ENCODE results near the gene FNBP1. TPM values are rescaled to one million over a fixed set of nuclear protein-coding genes. Genes with fewer than 3 reads are reported as not detected.

The FNBP1 gene
- total RNA-seq, 1 donor from 2014 or later, result 47.1 TPM

DNA sequence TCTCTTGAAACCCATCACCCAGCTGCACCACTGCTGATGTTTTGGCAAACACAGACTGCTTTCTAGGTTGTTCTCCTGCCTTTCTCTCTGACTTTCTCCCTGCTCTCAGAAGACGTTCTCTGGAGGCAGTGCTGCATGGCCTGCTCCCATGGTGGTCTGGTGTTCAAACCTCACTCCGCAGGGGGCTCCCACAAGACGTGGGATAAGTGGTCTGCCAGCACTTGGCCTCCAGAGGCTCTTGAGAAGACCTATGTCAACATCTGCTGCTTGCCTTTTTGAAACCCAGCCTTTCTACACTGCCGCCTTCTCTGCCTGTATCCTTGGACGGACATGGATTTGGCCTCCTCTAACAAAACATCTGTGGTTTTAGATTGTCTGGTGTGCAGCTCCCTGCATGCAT, 191.2 kb downstream of the FNBP1 start:
- no peak for DNase-seq (ENCODE audit: extremely low spot score in 2 of 2)
- H3K27ac ChIP-seq, result no peak overlapping the region
- no peak for TF ChIP-seq CTCF (IDR thresholded peaks at IDR 0.05)
- no peak for TF ChIP-seq POLR2AphosphoS5 (IDR thresholded peaks at IDR 0.05; ENCODE audit: insufficient read depth in 1 of 2, low read depth in 1 of 2)
- TF ChIP-seq POLR2A (IDR thresholded peaks at IDR 0.05), result no peak
- H3K4me3 ChIP-seq, result no peak overlapping the region
- H3K4me1 ChIP-seq, result peaks cover 16% of the 10 kb centered on the region
- intact Hi-C loops (cut with DNase I), result no loop called here
- no peaks in the 10 kb centered on the region for H3K9me3 ChIP-seq
- peaks cover 0 to 21% of the 10 kb centered on the region in 2 donors for H3K36me3 ChIP-seq
- no peaks in the 10 kb centered on the region for H3K27me3 ChIP-seq

- H3K4me1 ChIP-seq, result peaks cover 19% of the 10 kb centered on the region
- no peaks in the 10 kb centered on the region for H3K27me3 ChIP-seq
- no peak overlapping the region for H3K27ac ChIP-seq
- no peak overlapping the region for H3K4me3 ChIP-seq
- H3K36me3 ChIP-seq, result peaks cover 0 to 21% of the 10 kb centered on the region in 2 donors
- no peaks in the 10 kb centered on the region for H3K9me3 ChIP-seq
- DNase-seq (ENCODE audit: extremely low spot score in 2 of 2), result no peak
- intact Hi-C loops (cut with DNase I), result no loop called here
- TF ChIP-seq CTCF (IDR thresholded peaks at IDR 0.05), result no peak
- no peak for TF ChIP-seq POLR2A (IDR thresholded peaks at IDR 0.05)
- TF ChIP-seq POLR2AphosphoS5 (IDR thresholded peaks at IDR 0.05; ENCODE audit: insufficient read depth in 1 of 2, low read depth in 1 of 2), result no peak
Measured at GRCh38 chr9:129850821-129851550, 192.0 kb downstream of the FNBP1 start.

GRCh38 chr9:129849901-129850300, 193.1 kb downstream of the FNBP1 start:
- H3K9me3 ChIP-seq, result no peaks in the 10 kb centered on the region
- H3K27me3 ChIP-seq, result no peaks in the 10 kb centered on the region
- H3K27ac ChIP-seq, result no peak overlapping the region
- TF ChIP-seq POLR2A (IDR thresholded peaks at IDR 0.05) (no peak), CTCF (IDR thresholded peaks at IDR 0.05) (no peak), POLR2AphosphoS5 (IDR thresholded peaks at IDR 0.05; ENCODE audit: insufficient read depth in 1 of 2, low read depth in 1 of 2) (no peak)
- H3K4me3 ChIP-seq, result no peak overlapping the region
- no peak for DNase-seq (ENCODE audit: extremely low spot score in 2 of 2)
- H3K36me3 ChIP-seq, result peaks cover 0 to 21% of the 10 kb centered on the region in 2 donors
- intact Hi-C loops (cut with DNase I), result no loop called here
- peaks cover 19% of the 10 kb centered on the region for H3K4me1 ChIP-seq

DNA sequence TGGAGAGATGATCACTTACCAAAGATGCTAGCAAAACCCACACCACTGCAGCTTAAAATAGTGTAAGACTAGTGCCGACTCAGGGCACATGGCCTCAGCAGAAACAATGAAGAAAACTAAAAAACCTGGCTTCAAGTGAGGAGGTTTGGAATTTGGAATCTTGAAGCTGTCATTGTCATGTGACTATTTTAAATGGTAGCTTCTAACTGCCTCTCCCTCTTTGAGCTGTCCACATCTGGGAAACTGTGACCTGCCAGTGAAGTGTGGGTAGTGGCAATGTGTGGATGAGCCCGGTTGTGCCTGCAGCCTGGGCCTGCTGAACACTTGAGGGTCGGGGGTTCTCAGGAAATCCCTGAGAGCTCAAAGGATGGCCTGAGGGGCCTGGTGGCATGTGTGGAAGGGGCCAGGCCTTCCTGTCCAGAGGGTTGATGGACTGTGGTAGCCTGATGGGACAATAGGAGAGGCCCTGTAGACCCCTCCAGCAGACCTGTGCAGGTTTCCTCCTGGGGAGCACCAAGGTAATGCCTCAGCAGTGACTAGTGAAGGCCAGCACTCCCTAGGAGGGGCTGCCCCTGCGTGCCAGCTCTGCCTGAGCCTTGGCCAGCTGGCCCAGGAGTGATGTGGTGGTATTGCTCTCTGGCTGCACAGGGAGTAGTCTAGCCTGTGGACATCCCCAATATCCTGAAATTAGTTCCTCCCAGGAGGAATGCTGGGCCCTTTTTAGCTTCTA, 194.1 kb downstream of the FNBP1 start:
- H3K4me1 ChIP-seq, result peaks cover 19% of the 10 kb centered on the region
- intact Hi-C loops (cut with DNase I), result no loop called here
- TF ChIP-seq POLR2AphosphoS5 (IDR thresholded peaks at IDR 0.05; ENCODE audit: insufficient read depth in 1 of 2, low read depth in 1 of 2) (no peak), POLR2A (IDR thresholded peaks at IDR 0.05) (no peak), CTCF (IDR thresholded peaks at IDR 0.05) (no peak)
- H3K27ac ChIP-seq, result no peak overlapping the region
- H3K36me3 ChIP-seq, result peaks cover 0 to 21% of the 10 kb centered on the region in 2 donors
- H3K9me3 ChIP-seq, result no peaks in the 10 kb centered on the region
- DNase-seq (ENCODE audit: extremely low spot score in 2 of 2), result no peak
- no peaks in the 10 kb centered on the region for H3K27me3 ChIP-seq
- no peak overlapping the region for H3K4me3 ChIP-seq

DNA sequence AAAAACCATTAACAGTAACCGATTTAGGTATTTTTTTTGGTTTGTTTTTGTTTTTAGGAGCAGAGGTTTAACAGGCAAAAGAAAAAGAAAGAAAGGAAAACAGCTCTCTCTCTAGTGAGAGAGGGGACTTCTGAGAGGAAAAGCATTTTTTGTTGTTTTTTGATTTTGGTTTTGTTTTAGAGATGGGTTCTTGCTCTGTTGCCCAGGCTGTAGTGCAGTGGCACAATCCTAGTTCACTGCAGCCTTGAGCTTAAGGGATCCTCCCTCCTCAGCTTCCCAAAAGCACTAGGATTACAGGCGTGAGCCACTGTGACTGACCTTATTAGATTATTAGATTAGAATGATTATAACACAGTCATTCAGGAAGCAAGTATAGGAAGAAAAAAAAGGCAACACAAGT, 197.6 kb downstream of the FNBP1 start:
- intact Hi-C loops (cut with DNase I), result no loop called here
- H3K36me3 ChIP-seq, result no peaks in the 10 kb centered on the region
- DNase-seq (ENCODE audit: extremely low spot score in 2 of 2), result no peak
- H3K4me3 ChIP-seq, result no peak overlapping the region
- H3K27me3 ChIP-seq, result no peaks in the 10 kb centered on the region
- H3K27ac ChIP-seq, result no peak overlapping the region
- TF ChIP-seq POLR2AphosphoS5 (IDR thresholded peaks at IDR 0.05; ENCODE audit: insufficient read depth in 1 of 2, low read depth in 1 of 2) (no peak), CTCF (IDR thresholded peaks at IDR 0.05) (no peak), POLR2A (IDR thresholded peaks at IDR 0.05) (no peak)
- H3K4me1 ChIP-seq, result peaks cover 19% of the 10 kb centered on the region
- no peaks in the 10 kb centered on the region for H3K9me3 ChIP-seq

Measured in vagina (tissue), 2 donors.